ENCODE measurements around the gene OR7G1. TPM values are rescaled to one million over a fixed set of nuclear protein-coding genes. Genes with fewer than 3 reads are reported as not detected.
A peak's percentile ranks its signal among the peaks of the same experiment; 100 is the strongest.

OR7G1 gene
- total and polyA plus RNA-seq, 5 donors, result not detected

GRCh38 chr19:9144920-9145319 lies 29.4 kb upstream of the OR7G1 start:
- Histone ChIP-seq H3K27me3 (ENCODE audit: control insufficient read depth, insufficient read depth) (no peaks in the 10 kb centered on the region), H3K4me3 (ENCODE audit: low read length) (no peak overlapping the region), H3K4me1 (ENCODE audit: control insufficient read depth, insufficient read depth, low read length) (no peaks in the 10 kb centered on the region), H3K9me3 (ENCODE audit: control insufficient read depth, low read length) (no peaks in the 10 kb centered on the region), H3K27ac (ENCODE audit: low read length) (no peak overlapping the region)
- DNase-seq (no peak), ATAC-seq (no peak)
- intact Hi-C loops (cut with DNase I), result no loop called here
- WGBS, result 99% methylated on average over 5 of the region's 5 CpGs

GRCh38 chr19:9140159-9140874 lies 24.8 kb upstream of the OR7G1 start, which contains the start of gene ZNF317:
Gene ZNF317, plus strand, starts transcription at chr19:9140397. Its CDS starts 15,620 bp downstream, at chr19:9156017.
- Histone ChIP-seq H3K27me3 (ENCODE audit: control insufficient read depth, insufficient read depth) (no peaks in the 10 kb centered on the region), H3K4me3 (ENCODE audit: low read length) (peak within 1 kb of the TSS; percentile 89), H3K27ac (ENCODE audit: low read length) (peak within 1 kb of the TSS; percentile 89), H3K9me3 (ENCODE audit: control insufficient read depth, low read length) (no peaks in the 10 kb centered on the region), H3K4me1 (ENCODE audit: control insufficient read depth, insufficient read depth, low read length) (no peaks in the 10 kb centered on the region)
- WGBS, result under 1% methylated on average over 43 of the region's 43 CpGs
- ATAC-seq (peak; percentile 99), DNase-seq (peak; percentile 93 to 98 (median 95))
- intact Hi-C loops (cut with DNase I), result no loop called here

- no peak for ATAC-seq
- WGBS, result 28% methylated on average over 8 of the region's 8 CpGs
- Histone ChIP-seq H3K27ac (ENCODE audit: low read length) (no peak overlapping the region), H3K9me3 (ENCODE audit: control insufficient read depth, low read length) (no peaks in the 10 kb centered on the region), H3K4me1 (ENCODE audit: control insufficient read depth, insufficient read depth, low read length) (no peaks in the 10 kb centered on the region), H3K4me3 (ENCODE audit: low read length) (peak overlapping the region; percentile 89), H3K27me3 (ENCODE audit: control insufficient read depth, insufficient read depth) (no peaks in the 10 kb centered on the region)
- no peak for DNase-seq
- intact Hi-C loops (cut with DNase I), result loop anchor here in 1 of 4 donors (10.0 kb wide), 1 partner anchor 655 kb away; no protein-coding TSS in a partner anchor
Observed at GRCh38 chr19:9139609-9140158, 24.1 kb upstream of the OR7G1 start.

GRCh38 chr19:9132422-9132821 lies 16.9 kb upstream of the OR7G1 start:
- Histone ChIP-seq H3K4me1 (ENCODE audit: control insufficient read depth, insufficient read depth, low read length) (no peaks in the 10 kb centered on the region), H3K9me3 (ENCODE audit: control insufficient read depth, low read length) (no peaks in the 10 kb centered on the region), H3K4me3 (ENCODE audit: low read length) (no peak overlapping the region), H3K27ac (ENCODE audit: low read length) (no peak overlapping the region), H3K27me3 (ENCODE audit: control insufficient read depth, insufficient read depth) (no peaks in the 10 kb centered on the region)
- DNase-seq, result no peak
- ATAC-seq, result no peak
- intact Hi-C loops (cut with DNase I), result loop anchor here in 1 of 4 donors (10.0 kb wide), 1 partner anchor 662 kb away; no protein-coding TSS in a partner anchor
- WGBS, result 55% methylated on average over 5 of the region's 5 CpGs

DNA sequence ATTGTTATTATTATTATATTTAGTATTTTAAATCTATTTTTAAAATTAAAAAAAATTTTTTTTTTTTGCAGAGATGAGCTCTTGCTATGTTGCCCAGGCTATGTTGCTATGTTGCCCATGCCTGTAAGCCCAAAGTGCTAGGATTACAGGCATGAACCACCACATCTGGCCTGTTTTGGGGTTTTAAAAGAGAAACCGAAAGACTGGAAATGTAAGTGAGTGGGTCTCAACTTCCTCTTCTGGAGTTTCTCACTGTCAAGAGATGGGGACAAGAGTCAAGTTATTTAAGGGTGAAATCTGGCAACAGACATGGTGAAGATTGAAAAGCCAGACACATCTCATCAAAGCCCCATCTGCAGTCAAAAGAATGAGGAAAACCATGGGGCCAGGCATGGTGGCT lies 15.4 kb upstream of the OR7G1 start:
- H3K27ac ChIP-seq (ENCODE audit: low read length), result no peak overlapping the region
- DNase-seq (no peak), ATAC-seq (no peak)
- no peaks in the 10 kb centered on the region for H3K4me1 ChIP-seq (ENCODE audit: control insufficient read depth, insufficient read depth, low read length)
- H3K4me3 ChIP-seq (ENCODE audit: low read length), result no peak overlapping the region
- H3K9me3 ChIP-seq (ENCODE audit: control insufficient read depth, low read length), result no peaks in the 10 kb centered on the region
- H3K27me3 ChIP-seq (ENCODE audit: control insufficient read depth, insufficient read depth), result no peaks in the 10 kb centered on the region
- 43% methylated on average over 1 of the region's 1 CpG for WGBS
- intact Hi-C loops (cut with DNase I), result loop anchor here in 1 of 4 donors (10.0 kb wide), 1 partner anchor 664 kb away; no protein-coding TSS in a partner anchor

- Histone ChIP-seq H3K27me3 (ENCODE audit: control insufficient read depth, insufficient read depth) (no peaks in the 10 kb centered on the region), H3K4me3 (ENCODE audit: low read length) (no peak overlapping the region), H3K27ac (ENCODE audit: low read length) (no peak overlapping the region), H3K4me1 (ENCODE audit: control insufficient read depth, insufficient read depth, low read length) (no peaks in the 10 kb centered on the region), H3K9me3 (ENCODE audit: control insufficient read depth, low read length) (no peaks in the 10 kb centered on the region)
- ATAC-seq, result no peak
- 55% methylated on average over 3 of the region's 3 CpGs for WGBS
- DNase-seq, result no peak
- intact Hi-C loops (cut with DNase I), result no loop called here
Observed at GRCh38 chr19:9128171-9128570, 12.6 kb upstream of the OR7G1 start.

- no peak for ATAC-seq
- 68% methylated on average over 1 of the region's 1 CpG for WGBS
- DNase-seq, result no peak
- Histone ChIP-seq H3K4me3 (ENCODE audit: low read length) (no peak within 1 kb of the TSS), H3K27me3 (ENCODE audit: control insufficient read depth, insufficient read depth) (no peaks in the 10 kb centered on the region), H3K9me3 (ENCODE audit: control insufficient read depth, low read length) (no peaks in the 10 kb centered on the region), H3K27ac (ENCODE audit: low read length) (no peak within 1 kb of the TSS), H3K4me1 (ENCODE audit: control insufficient read depth, insufficient read depth, low read length) (no peaks in the 10 kb centered on the region)
- intact Hi-C loops (cut with DNase I), result no loop called here
Observed at GRCh38 chr19:9126900-9127405, 11.4 kb upstream of the OR7G1 start, which contains the start of gene OR7G3. Gene OR7G3, minus strand, starts transcription at chr19:9126950. Its CDS starts 0 bp downstream, at chr19:9126950.

- ATAC-seq (no peak), DNase-seq (no peak)
- 43% methylated on average over 5 of the region's 5 CpGs for WGBS
- no peaks in the 10 kb centered on the region for H3K27me3 ChIP-seq (ENCODE audit: control insufficient read depth, insufficient read depth)
- intact Hi-C loops (cut with DNase I), result no loop called here
- H3K4me1 ChIP-seq (ENCODE audit: control insufficient read depth, insufficient read depth, low read length), result no peaks in the 10 kb centered on the region
- no peaks in the 10 kb centered on the region for H3K9me3 ChIP-seq (ENCODE audit: control insufficient read depth, low read length)
- no peak overlapping the region for H3K4me3 ChIP-seq (ENCODE audit: low read length)
- no peak overlapping the region for H3K27ac ChIP-seq (ENCODE audit: low read length)
Observed at GRCh38 chr19:9116547-9116946, 984 bp upstream of the OR7G1 start.

GRCh38 chr19:9109959-9110358 lies 5.6 kb downstream of the OR7G1 start:
- Histone ChIP-seq H3K27me3 (ENCODE audit: control insufficient read depth, insufficient read depth) (no peaks in the 10 kb centered on the region), H3K4me3 (ENCODE audit: low read length) (no peak overlapping the region)
- 57% methylated on average over 2 of the region's 2 CpGs for WGBS

GRCh38 chr19:9107375-9107774 lies 8.2 kb downstream of the OR7G1 start, which contains the start of gene OR7G2:
Gene OR7G2, minus strand, starts transcription at chr19:9107475. Its CDS starts 4,232 bp downstream, at chr19:9103243.
- ATAC-seq, result no peak
- WGBS, result 57% methylated on average over 8 of the region's 8 CpGs
- H3K27ac ChIP-seq (ENCODE audit: low read length), result no peak within 1 kb of the TSS
- no peak for DNase-seq
- no peaks in the 10 kb centered on the region for H3K27me3 ChIP-seq (ENCODE audit: control insufficient read depth, insufficient read depth)
- no peak within 1 kb of the TSS for H3K4me3 ChIP-seq (ENCODE audit: low read length)
- H3K4me1 ChIP-seq (ENCODE audit: control insufficient read depth, insufficient read depth, low read length), result no peaks in the 10 kb centered on the region
- H3K9me3 ChIP-seq (ENCODE audit: control insufficient read depth, low read length), result no peaks in the 10 kb centered on the region
- intact Hi-C loops (cut with DNase I), result no loop called here

More at GRCh38 chr19:9109959-9110358, 5.6 kb downstream of the OR7G1 start:
- Histone ChIP-seq H3K27ac (ENCODE audit: low read length) (no peak overlapping the region), H3K9me3 (ENCODE audit: control insufficient read depth, low read length) (no peaks in the 10 kb centered on the region), H3K4me1 (ENCODE audit: control insufficient read depth, insufficient read depth, low read length) (no peaks in the 10 kb centered on the region)
- DNase-seq (no peak), ATAC-seq (no peak)
- intact Hi-C loops (cut with DNase I), result no loop called here

DNA sequence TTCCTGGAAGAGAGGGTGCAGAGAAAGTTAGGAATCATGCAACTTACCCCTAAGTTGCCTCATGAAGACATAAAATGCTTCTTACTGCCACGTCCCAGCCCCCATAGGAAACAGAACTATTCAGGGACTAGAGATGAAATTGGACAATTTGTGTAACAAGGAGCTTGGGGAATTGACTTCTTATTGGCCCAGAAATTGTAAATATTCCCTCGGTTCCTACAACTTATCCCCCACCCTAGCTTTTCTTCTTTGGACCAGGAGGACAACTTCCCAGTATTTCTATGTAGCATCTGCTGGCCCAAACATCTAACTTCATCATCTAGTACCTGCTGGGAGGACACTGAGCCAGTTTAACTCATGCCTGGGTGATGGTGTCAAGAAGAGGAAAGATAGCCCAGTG lies 28.8 kb downstream of the OR7G1 start, which contains the start of gene OR1M1:
OR1M1 (plus strand) TSS at position 301 of the 400 bp plus-strand sequence. CDS start 6,184 bp downstream, outside the sequence.
- intact Hi-C loops (cut with DNase I), result no loop called here
- Histone ChIP-seq H3K27ac (ENCODE audit: low read length) (no peak within 1 kb of the TSS), H3K4me3 (ENCODE audit: low read length) (no peak within 1 kb of the TSS), H3K4me1 (ENCODE audit: control insufficient read depth, insufficient read depth, low read length) (no peaks in the 10 kb centered on the region), H3K9me3 (ENCODE audit: control insufficient read depth, low read length) (no peaks in the 10 kb centered on the region), H3K27me3 (ENCODE audit: control insufficient read depth, insufficient read depth) (peaks cover 2% of the 10 kb centered on the region)
- DNase-seq, result no peak
- no peak for ATAC-seq
- 29% methylated on average over 2 of the region's 2 CpGs for WGBS
